SK-N-SH treated with all-trans-retinoic acid at 6 μM for 48 hours (cell line): ENCODE data around the gene SFPQ.
A peak's percentile ranks its signal among the peaks of the same experiment; 100 is the strongest.

Source experiments
- ATAC-seq: fragments of 200-7000 bp; cut with Tn5 transposase; 3 replicates; pipeline ENCODE4 v1.9.1; 2020; ENCODE audit warnings: mild to moderate bottlenecking, moderate library complexity
- ARNTL ChIP-seq: fragments of 450-650 bp; formaldehyde crosslinking; IDR thresholded peaks from 2 replicates; pipeline ENCODE4 v1.5.0; 2020; ENCODE audit warnings: low read depth, mild to moderate bottlenecking, moderate library complexity, borderline replicate concordance
- BACH2 ChIP-seq: fragments of 250-450 bp; sonication (Bioruptor Pico); IDR thresholded peaks from 2 replicates; pipeline ENCODE4 v1.9.0; 2021; ENCODE audit warnings: mild to moderate bottlenecking, borderline replicate concordance
- CSDC2 ChIP-seq: fragments of 250-450 bp; sonication (Bioruptor Pico); IDR thresholded peaks from 2 replicates; pipeline ENCODE4 v1.5.0; 2020; ENCODE audit warnings: mild to moderate bottlenecking, moderate library complexity
- ESRRG ChIP-seq: fragments of 250-450 bp; sonication (Bioruptor Pico); IDR thresholded peaks from 2 replicates; pipeline ENCODE4 v1.6.1; 2021; ENCODE audit warnings: mild to moderate bottlenecking
- GLIS3 ChIP-seq: fragments of 250-450 bp; sonication (Bioruptor Pico); IDR thresholded peaks from 2 replicates; pipeline ENCODE4 v1.5.0; 2020; ENCODE audit warnings: mild to moderate bottlenecking, moderate library complexity
- ISL1 ChIP-seq: fragments of 250-450 bp; sonication (Bioruptor Pico); IDR thresholded peaks from 2 replicates; pipeline ENCODE4 v2.1.2; 2022; ENCODE audit warnings: mild to moderate bottlenecking, moderate library complexity
- OSR1 ChIP-seq: fragments of 250-450 bp; sonication (Bioruptor Pico); IDR thresholded peaks from 2 replicates; pipeline ENCODE4 v1.8.0; 2022; ENCODE audit warnings: moderate library complexity, mild to moderate bottlenecking, inconsistent platforms
- PPARA ChIP-seq: fragments of 250-450 bp; sonication (Bioruptor Pico); IDR thresholded peaks from 2 replicates; pipeline ENCODE4 v1.5.0; 2020; ENCODE audit warnings: mild to moderate bottlenecking, borderline replicate concordance
- RARB ChIP-seq: fragments of 250-450 bp; sonication (Bioruptor Pico); IDR thresholded peaks from 2 replicates; pipeline ENCODE4 v1.8.0; 2021; ENCODE audit warnings: mild to moderate bottlenecking, moderate library complexity
- SNAI2 ChIP-seq: fragments of 250-450 bp; sonication (Bioruptor Pico); IDR thresholded peaks from 2 replicates; pipeline ENCODE4 v1.5.0; 2020; ENCODE audit warnings: mild to moderate bottlenecking, moderate library complexity
- TCF4 ChIP-seq: fragments of 250-450 bp; sonication (Bioruptor Pico); IDR thresholded peaks from 2 replicates; pipeline ENCODE4 v1.8.0; 2021; ENCODE audit warnings: mild to moderate bottlenecking, moderate library complexity, borderline replicate concordance
- TOX ChIP-seq: fragments of 250-450 bp; sonication (Bioruptor Pico); IDR thresholded peaks from 2 replicates; pipeline ENCODE4 v1.8.0; 2021; ENCODE audit warnings: mild to moderate bottlenecking, moderate library complexity, borderline replicate concordance
- ZC3H10 ChIP-seq: fragments of 250-450 bp; sonication (Bioruptor Pico); IDR thresholded peaks from 2 replicates; pipeline ENCODE4 v1.5.1; 2021; ENCODE audit warnings: mild to moderate bottlenecking, moderate library complexity
- ZFP3 ChIP-seq: fragments of 250-450 bp; sonication (Bioruptor Pico); IDR thresholded peaks from 2 replicates; pipeline ENCODE4 v1.5.0; 2020; ENCODE audit warnings: mild to moderate bottlenecking, moderate library complexity
- ZFP30 ChIP-seq: fragments of 450-650 bp; formaldehyde crosslinking; IDR thresholded peaks from 2 replicates; pipeline ENCODE4 v1.5.0; 2022; ENCODE audit warnings: mild to moderate bottlenecking, moderate library complexity
- ZNF565 ChIP-seq: fragments of 450-650 bp; formaldehyde crosslinking; conservative IDR thresholded peaks from 2 replicates; pipeline ENCODE4 v1.5.0; 2020; ENCODE audit warnings: low read depth, mild to moderate bottlenecking, moderate library complexity
- ZNF70 ChIP-seq: fragments of 450-650 bp; formaldehyde crosslinking; IDR thresholded peaks from 2 replicates; pipeline ENCODE4 v1.5.0; 2020; ENCODE audit warnings: mild to moderate bottlenecking, moderate library complexity
- ZNF8 ChIP-seq: fragments of 450-650 bp; formaldehyde crosslinking; IDR thresholded peaks from 2 replicates; pipeline ENCODE4 v1.5.0; 2020; ENCODE audit warnings: mild to moderate bottlenecking, moderate library complexity
- TF ChIP-seq, protein P1 (sequence below): fragments of 250-450 bp; sonication (Bioruptor Pico); IDR thresholded peaks from 2 replicates; pipeline ENCODE4 v1.5.1; 2020; ENCODE audit warnings: low read depth, mild to moderate bottlenecking, moderate library complexity
- TF ChIP-seq, protein P2 (sequence below): fragments of 250-450 bp; sonication (Bioruptor Pico); IDR thresholded peaks from 2 replicates; pipeline ENCODE4 v1.5.1; 2021; ENCODE audit warnings: mild to moderate bottlenecking, moderate library complexity
- TF ChIP-seq, protein P3 (sequence below): fragments of 250-450 bp; sonication (Bioruptor Pico); IDR thresholded peaks from 2 replicates; pipeline ENCODE4 v1.8.0; 2021; ENCODE audit warnings: low read depth, mild to moderate bottlenecking, moderate library complexity, borderline replicate concordance
- TF ChIP-seq, protein P4 (sequence below): fragments of 250-450 bp; sonication (Bioruptor Pico); IDR thresholded peaks from 2 replicates; pipeline ENCODE4 v1.8.0; 2020; ENCODE audit warnings: mild to moderate bottlenecking, moderate library complexity, borderline replicate concordance

SFPQ gene

DNA sequence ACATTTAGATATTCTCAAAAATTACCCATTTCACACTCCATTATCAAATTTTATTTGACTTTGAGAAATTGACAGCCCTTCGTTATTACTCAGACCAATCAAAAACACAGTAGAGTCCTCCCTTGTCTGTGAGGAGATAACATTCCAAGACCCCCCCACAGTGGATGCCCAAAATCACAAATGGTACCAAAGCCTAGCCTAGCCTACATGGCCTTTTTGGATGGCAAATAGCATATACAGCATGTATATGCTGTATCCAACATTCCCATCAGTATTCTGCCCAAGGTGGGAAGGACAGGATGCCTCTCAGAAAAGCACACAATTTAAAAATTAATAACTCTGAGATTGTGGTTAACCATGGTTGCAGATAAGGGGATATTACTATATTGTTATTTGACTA is 17.3 kb downstream of the SFPQ start:
- no peak for TF ChIP-seq OSR1 (CRISPR knock-in tag)
- TF ChIP-seq, protein P1, sequence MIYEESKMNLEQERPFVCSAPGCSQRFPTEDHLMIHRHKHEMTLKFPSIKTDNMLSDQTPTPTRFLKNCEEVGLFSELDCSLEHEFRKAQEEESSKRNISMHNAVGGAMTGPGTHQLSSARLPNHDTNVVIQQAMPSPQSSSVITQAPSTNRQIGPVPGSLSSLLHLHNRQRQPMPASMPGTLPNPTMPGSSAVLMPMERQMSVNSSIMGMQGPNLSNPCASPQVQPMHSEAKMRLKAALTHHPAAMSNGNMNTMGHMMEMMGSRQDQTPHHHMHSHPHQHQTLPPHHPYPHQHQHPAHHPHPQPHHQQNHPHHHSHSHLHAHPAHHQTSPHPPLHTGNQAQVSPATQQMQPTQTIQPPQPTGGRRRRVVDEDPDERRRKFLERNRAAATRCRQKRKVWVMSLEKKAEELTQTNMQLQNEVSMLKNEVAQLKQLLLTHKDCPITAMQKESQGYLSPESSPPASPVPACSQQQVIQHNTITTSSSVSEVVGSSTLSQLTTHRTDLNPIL = no peak
- TF ChIP-seq, protein P2, sequence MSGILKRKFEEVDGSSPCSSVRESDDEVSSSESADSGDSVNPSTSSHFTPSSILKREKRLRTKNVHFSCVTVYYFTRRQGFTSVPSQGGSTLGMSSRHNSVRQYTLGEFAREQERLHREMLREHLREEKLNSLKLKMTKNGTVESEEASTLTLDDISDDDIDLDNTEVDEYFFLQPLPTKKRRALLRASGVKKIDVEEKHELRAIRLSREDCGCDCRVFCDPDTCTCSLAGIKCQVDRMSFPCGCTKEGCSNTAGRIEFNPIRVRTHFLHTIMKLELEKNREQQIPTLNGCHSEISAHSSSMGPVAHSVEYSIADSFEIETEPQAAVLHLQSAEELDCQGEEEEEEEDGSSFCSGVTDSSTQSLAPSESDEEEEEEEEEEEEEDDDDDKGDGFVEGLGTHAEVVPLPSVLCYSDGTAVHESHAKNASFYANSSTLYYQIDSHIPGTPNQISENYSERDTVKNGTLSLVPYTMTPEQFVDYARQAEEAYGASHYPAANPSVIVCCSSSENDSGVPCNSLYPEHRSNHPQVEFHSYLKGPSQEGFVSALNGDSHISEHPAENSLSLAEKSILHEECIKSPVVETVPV = no peak
- no peak for TF ChIP-seq BACH2 (CRISPR knock-in tag)
- TF ChIP-seq, protein P3, sequence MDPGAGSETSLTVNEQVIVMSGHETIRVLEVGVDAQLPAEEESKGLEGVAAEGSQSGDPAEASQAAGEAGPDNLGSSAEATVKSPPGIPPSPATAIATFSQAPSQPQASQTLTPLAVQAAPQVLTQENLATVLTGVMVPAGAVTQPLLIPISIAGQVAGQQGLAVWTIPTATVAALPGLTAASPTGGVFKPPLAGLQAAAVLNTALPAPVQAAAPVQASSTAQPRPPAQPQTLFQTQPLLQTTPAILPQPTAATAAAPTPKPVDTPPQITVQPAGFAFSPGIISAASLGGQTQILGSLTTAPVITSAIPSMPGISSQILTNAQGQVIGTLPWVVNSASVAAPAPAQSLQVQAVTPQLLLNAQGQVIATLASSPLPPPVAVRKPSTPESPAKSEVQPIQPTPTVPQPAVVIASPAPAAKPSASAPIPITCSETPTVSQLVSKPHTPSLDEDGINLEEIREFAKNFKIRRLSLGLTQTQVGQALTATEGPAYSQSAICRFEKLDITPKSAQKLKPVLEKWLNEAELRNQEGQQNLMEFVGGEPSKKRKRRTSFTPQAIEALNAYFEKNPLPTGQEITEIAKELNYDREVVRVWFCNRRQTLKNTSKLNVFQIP = no peak
- no peak for TF ChIP-seq RARB (CRISPR knock-in tag)
- TF ChIP-seq ZNF565 (CRISPR knock-in tag) = no peak
- no peak for TF ChIP-seq TOX (CRISPR knock-in tag)
- no peak for TF ChIP-seq ZC3H10 (CRISPR knock-in tag)
- TF ChIP-seq TCF4 = no peak
- no peak for TF ChIP-seq ZFP3 (CRISPR knock-in tag)
- TF ChIP-seq CSDC2 = no peak
- no peak for ATAC-seq

DNA sequence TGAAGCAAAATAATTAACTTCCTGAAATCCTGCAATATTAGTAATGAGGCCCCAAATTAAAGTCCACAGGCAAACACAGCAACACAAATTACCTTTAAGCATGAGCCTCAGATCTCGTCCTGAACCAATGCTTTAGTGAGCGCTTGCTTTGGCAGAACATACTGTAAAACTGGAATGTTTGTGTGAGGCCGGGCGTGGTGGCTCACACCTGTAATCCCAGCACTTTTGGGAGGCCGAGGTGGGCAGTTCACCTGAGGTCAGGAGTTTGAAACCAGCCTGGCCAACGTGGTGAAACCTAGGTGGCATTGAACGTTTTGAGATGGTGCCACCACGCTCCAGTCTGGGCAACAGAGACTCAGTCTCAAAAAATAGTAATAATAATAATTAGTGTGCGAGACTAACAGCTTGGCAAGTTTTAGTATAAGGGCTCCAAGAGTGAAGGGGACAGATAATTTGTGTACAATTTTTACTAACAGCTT is 17.8 kb downstream of the SFPQ start:
- TF ChIP-seq ARNTL (CRISPR knock-in tag) (no peak), OSR1 (CRISPR knock-in tag) (no peak), ZNF8 (CRISPR knock-in tag) (no peak), TOX (CRISPR knock-in tag) (no peak), SNAI2 (CRISPR knock-in tag) (no peak), RARB (CRISPR knock-in tag) (no peak), ZFP30 (CRISPR knock-in tag) (no peak), ZNF70 (CRISPR knock-in tag) (no peak), PPARA (CRISPR knock-in tag) (no peak), BACH2 (CRISPR knock-in tag) (no peak), ZNF565 (CRISPR knock-in tag) (no peak), GLIS3 (CRISPR knock-in tag) (no peak), ISL1 (CRISPR knock-in tag) (no peak)
- TF ChIP-seq, protein P4, sequence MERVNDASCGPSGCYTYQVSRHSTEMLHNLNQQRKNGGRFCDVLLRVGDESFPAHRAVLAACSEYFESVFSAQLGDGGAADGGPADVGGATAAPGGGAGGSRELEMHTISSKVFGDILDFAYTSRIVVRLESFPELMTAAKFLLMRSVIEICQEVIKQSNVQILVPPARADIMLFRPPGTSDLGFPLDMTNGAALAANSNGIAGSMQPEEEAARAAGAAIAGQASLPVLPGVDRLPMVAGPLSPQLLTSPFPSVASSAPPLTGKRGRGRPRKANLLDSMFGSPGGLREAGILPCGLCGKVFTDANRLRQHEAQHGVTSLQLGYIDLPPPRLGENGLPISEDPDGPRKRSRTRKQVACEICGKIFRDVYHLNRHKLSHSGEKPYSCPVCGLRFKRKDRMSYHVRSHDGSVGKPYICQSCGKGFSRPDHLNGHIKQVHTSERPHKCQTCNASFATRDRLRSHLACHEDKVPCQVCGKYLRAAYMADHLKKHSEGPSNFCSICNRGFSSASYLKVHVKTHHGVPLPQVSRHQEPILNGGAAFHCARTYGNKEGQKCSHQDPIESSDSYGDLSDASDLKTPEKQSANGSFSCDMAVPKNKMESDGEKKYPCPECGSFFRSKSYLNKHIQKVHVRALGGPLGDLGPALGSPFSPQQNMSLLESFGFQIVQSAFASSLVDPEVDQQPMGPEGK (CRISPR knock-in tag) = no peak
- TF ChIP-seq, protein P2 = no peak
- ATAC-seq = no peak

DNA sequence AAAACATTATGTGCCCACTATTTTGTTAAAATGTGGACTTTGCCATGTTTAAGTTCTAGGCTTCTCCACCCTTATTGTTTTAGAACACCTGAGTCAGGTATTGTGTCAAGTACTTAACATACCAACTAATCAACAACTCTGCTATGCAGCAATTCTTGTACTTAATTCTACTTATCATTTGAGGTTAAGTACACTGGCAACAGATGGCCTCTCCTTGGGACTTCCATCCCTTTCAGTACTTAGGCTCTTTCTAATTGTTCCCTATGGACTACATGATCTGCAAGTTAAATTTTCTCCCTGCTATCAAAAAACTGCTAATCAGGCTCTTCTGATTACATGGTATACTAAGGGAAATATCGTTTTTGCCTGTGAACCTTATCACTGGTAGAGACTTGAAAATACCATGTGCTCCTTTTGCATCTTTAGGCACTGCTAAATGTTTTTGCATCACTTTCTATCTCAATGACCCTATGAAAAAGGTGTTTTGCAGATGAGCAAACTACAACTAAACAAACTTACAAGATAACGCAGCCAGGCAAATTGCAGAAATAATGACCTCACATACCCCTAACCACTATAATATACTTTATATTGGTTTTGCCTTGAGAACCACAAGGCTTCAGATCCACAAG is 18.9 kb downstream of the SFPQ start:
- peak; percentile 11 for ATAC-seq
- TF ChIP-seq TCF4 (no peak), ISL1 (CRISPR knock-in tag) (no peak), ESRRG (no peak), GLIS3 (CRISPR knock-in tag) (peak; percentile 60; the same call in 1 of the 2 replicates), BACH2 (CRISPR knock-in tag) (no peak), TOX (CRISPR knock-in tag) (no peak)
- TF ChIP-seq, protein P2 = 0 out of 2 replicates have a peak, but pooled peaks have one; percentile 12
